ENCODE measurements around the gene UNC13C. TPM values are rescaled to one million over a fixed set of nuclear protein-coding genes. Genes with fewer than 3 reads are reported as not detected.

UNC13C gene
- total and polyA plus RNA-seq, 2 of the 13 experiments (the other 11 are each of a cell fraction or from before 2014, with no cell fraction given), result 0.04 TPM; not detected in 1

DNA sequence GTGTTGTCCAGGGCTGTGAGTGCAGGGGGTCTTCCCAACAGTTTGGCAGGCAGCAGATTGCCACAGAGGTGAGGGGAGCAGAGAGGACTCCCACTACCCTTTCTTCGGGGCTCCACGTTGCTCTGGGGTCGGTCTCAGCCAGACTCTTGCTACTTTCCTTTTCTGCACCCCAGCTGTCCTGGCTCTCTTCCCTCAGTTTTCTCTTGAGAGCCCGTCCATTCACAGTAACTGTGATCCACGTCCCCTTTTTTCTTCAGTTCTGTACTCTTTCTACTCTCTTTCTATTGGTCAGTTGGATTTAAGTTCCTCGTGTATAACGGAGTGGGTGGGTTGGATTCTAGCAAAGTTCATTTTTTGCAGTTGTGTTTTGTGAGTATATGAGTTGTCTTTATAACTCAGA lies 105.8 kb downstream of the UNC13C start (continued):
- TF ChIP-seq, protein P1, sequence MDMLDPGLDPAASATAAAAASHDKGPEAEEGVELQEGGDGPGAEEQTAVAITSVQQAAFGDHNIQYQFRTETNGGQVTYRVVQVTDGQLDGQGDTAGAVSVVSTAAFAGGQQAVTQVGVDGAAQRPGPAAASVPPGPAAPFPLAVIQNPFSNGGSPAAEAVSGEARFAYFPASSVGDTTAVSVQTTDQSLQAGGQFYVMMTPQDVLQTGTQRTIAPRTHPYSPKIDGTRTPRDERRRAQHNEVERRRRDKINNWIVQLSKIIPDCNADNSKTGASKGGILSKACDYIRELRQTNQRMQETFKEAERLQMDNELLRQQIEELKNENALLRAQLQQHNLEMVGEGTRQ (IDR thresholded peaks at IDR 0.05; ENCODE audit: low read depth, low read length), result no peak
- TF ChIP-seq, protein P1 (CRISPR knock-in tag; IDR thresholded peaks at IDR 0.05; ENCODE audit: borderline replicate concordance), result no peak
- no peak for TF ChIP-seq THAP11 (CRISPR knock-in tag; IDR thresholded peaks at IDR 0.05)
- no peak for TF ChIP-seq ZNF446 (CRISPR knock-in tag; IDR thresholded peaks at IDR 0.05)
- TF ChIP-seq, protein P2, sequence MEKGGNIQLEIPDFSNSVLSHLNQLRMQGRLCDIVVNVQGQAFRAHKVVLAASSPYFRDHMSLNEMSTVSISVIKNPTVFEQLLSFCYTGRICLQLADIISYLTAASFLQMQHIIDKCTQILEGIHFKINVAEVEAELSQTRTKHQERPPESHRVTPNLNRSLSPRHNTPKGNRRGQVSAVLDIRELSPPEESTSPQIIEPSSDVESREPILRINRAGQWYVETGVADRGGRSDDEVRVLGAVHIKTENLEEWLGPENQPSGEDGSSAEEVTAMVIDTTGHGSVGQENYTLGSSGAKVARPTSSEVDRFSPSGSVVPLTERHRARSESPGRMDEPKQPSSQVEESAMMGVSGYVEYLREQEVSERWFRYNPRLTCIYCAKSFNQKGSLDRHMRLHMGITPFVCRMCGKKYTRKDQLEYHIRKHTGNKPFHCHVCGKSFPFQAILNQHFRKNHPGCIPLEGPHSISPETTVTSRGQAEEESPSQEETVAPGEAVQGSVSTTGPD (CRISPR knock-in tag; IDR thresholded peaks at IDR 0.05), result no peak

DNA sequence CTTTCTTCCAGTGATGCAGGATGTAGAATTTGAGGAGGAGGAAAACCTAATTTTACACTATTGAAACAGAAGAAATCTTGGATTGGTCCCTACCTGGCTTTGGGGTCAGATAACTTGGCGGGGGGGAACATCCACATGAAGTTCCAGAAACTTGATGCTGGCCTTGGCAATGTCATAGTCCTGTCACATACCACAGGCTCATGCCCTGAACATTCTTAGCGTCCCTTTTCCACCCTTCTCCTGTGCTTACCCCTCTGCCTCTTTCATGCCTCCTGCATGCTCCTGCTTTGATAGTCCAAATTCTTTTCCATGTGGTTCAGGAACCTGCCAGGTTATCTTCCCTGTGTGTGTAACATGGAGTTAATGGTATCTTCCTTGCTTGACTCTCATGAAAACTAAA lies 110.6 kb downstream of the UNC13C start:
- ChIA-PET CTCF (ENCODE audit: low intra/inter-chr PET ratio, low total read pairs) (no interaction called here), POLR2A (no interaction called here)
- Histone ChIP-seq H3K27me3 (ENCODE audit: control insufficient read depth in 1 of 2, insufficient read depth in 2 of 2, low read length in 2 of 2) (0 out of 5 replicates have a peak, but pooled peaks cover 0 to 2% of the 10 kb centered on the region in 2 experiments), H3K4me2 (ENCODE audit: low read depth, low read length) (no peak overlapping the region), H2AFZ (ENCODE audit: low read length) (no peak overlapping the region), H3K36me3 (replicated peaks in 1 of 2; ENCODE audit: control insufficient read depth in 1 of 2, insufficient read depth in 2 of 2, low read length in 2 of 2) (no peaks in the 10 kb centered on the region), H3K9me3 (ENCODE audit: low read length) (no peaks in the 10 kb centered on the region), H4K20me1 (ENCODE audit: insufficient read depth, low read length) (no peaks in the 10 kb centered on the region), H3K9ac (ENCODE audit: insufficient read depth, low read depth, low read length) (no peak overlapping the region), H3K79me2 (ENCODE audit: insufficient read depth, low read length) (no peaks in the 10 kb centered on the region), H3K27ac (ENCODE audit: extremely low read length, insufficient read depth, low read length) (no peak overlapping the region), H3K4me1 (ENCODE audit: insufficient read depth, low read length) (no peaks in the 10 kb centered on the region), H3K4me3 (replicated peaks in 1 of 3; ENCODE audit: insufficient read depth in 1 of 3, low read depth in 2 of 3, low read length in 3 of 3) (no peak overlapping the region)
- FAIRE-seq (no peak), DNase-seq (ENCODE audit: low spot score) (no peak), ATAC-seq (no peak)
- WGBS (ENCODE audit: low lambda C conversion rate), result 0% methylated on average over 2 of the region's 2 CpGs
- BruUV-seq (replicated peaks), result no TSS peak
- TF ChIP-seq, protein P3, sequence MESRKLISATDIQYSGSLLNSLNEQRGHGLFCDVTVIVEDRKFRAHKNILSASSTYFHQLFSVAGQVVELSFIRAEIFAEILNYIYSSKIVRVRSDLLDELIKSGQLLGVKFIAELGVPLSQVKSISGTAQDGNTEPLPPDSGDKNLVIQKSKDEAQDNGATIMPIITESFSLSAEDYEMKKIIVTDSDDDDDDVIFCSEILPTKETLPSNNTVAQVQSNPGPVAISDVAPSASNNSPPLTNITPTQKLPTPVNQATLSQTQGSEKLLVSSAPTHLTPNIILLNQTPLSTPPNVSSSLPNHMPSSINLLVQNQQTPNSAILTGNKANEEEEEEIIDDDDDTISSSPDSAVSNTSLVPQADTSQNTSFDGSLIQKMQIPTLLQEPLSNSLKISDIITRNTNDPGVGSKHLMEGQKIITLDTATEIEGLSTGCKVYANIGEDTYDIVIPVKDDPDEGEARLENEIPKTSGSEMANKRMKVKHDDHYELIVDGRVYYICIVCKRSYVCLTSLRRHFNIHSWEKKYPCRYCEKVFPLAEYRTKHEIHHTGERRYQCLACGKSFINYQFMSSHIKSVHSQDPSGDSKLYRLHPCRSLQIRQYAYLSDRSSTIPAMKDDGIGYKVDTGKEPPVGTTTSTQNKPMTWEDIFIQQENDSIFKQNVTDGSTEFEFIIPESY (CRISPR knock-in tag; IDR thresholded peaks at IDR 0.05), result no peak
- no peak for TF ChIP-seq JUNB (CRISPR knock-in tag; IDR thresholded peaks at IDR 0.05; ENCODE audit: borderline replicate concordance)
- no peak for TF ChIP-seq ZNF451 (CRISPR knock-in tag; IDR thresholded peaks at IDR 0.05)
- TF ChIP-seq ZFY (CRISPR knock-in tag; IDR thresholded peaks at IDR 0.05), result no peak
- TF ChIP-seq ZFP36L2 (CRISPR knock-in tag; IDR thresholded peaks at IDR 0.05), result no peak
- no peak for TF ChIP-seq SP140L (CRISPR knock-in tag; IDR thresholded peaks at IDR 0.05; ENCODE audit: borderline replicate concordance)
- TF ChIP-seq AHR (CRISPR knock-in tag; IDR thresholded peaks at IDR 0.05), result no peak
- TF ChIP-seq MXD4 (CRISPR knock-in tag; IDR thresholded peaks at IDR 0.05), result no peak
- no peak for TF ChIP-seq HMG20B (CRISPR knock-in tag; conservative IDR thresholded peaks at IDR 0.05)
- TF ChIP-seq ZNF672 (CRISPR knock-in tag; IDR thresholded peaks at IDR 0.05), result no peak
- intact Hi-C loops (cut with micrococcal nuclease; ENCODE audit: unreplicated experiment) (loop anchor here (10.0 kb wide), 2 partner anchors 546 to 1016 kb away; no protein-coding TSS in a partner anchor), in situ Hi-C loops (cut with HindIII; ENCODE audit: extremely low pct_ligation_motif_present, low pct_unique_long_range_greater_than_20kb) (loop anchor here (25.0 kb wide), 1 partner anchor 1073 kb away; no protein-coding TSS in a partner anchor)
